HG03571 (cell line): ENCODE measurements around the gene CCDC134.

ENCODE experiments used
- ATAC-seq: cut with Tn5 transposase; IDR thresholded peaks from one replicate; pipeline ENCODE4 v1.9.1; 2021; ENCODE audit not compliant: unreplicated experiment

Gene CCDC134

GRCh38 chr22:41875531-41876270 is 75.2 kb downstream of the CCDC134 start:
- no peak for ATAC-seq
